IPS-NIHi11 (cell line): ENCODE measurements around the gene ADCY4.

ENCODE experiments used
- DNase-seq: peaks from one replicate; pipeline ENCODE4 v3.0.0; 2012; ENCODE audit warnings: mixed read lengths, low spot score

ADCY4 gene

DNA sequence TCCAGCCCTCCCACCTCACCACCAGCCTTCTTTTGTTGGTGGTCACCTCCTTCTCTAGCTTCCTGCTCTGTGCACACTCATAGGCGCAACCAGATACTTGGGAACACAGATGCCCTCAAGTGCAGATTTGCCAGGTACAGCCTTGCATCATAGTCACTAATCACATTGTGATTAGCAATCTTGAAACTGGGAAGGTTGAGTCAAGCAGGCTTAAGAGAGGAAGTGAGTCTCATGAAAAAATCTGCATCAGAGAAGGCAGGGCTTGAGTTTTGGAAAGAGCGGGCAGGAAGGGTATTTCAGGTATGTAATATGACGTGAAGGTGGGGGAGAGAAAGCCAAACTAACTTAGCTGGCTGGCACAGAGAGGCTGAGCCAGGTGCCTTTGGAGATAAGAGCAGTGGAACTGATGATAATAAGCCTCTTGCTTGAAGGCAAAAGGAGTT is 60.7 kb downstream of the ADCY4 start:
- no peak for DNase-seq

DNA sequence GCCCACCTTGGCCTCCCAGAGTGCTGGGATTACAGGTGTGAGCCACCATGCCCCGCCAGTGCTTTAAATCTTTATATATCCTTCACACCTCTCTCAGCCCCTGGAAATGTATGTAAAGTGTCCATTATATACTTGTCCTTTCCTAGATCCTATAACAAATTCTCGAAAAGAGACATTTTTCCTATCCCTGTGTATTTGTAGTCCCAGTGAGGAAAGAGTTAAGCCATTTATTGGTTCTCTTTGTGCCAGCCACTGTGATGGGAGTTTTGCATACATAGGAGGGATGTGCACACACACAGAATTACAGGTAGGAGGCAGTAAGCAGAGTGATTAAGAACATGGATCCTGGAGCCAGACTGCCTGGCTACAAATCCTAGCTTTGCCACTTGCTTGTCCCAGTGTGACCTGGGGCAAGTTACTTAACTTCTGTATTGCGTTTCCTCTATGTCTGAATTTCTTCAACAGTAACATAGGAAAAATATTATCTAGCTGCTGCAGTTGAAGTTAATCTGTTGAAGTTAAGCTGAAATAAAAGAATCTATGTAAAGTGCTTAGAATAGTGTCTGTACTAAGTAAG is 61.4 kb downstream of the ADCY4 start:
- no peak for DNase-seq

DNA sequence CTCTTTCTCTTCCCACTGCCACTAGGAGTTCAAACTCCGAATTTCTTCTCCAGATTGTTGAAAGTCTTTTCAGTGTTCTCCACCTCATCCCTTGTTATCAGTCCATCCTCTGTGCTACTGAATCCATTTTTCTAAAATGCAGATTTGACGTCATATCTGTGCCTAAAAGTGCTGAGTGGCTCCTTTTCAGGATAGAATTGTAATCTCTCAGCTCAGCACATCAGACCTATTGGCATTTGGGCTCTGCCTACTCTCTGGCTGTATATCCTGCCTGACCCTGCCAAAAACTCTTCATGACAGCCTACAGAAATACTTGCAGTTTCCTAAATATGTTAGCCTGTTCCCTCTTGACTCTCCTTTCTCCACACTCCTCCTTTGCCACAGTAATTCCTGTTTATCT is 62.4 kb downstream of the ADCY4 start:
- no peak for DNase-seq

DNA sequence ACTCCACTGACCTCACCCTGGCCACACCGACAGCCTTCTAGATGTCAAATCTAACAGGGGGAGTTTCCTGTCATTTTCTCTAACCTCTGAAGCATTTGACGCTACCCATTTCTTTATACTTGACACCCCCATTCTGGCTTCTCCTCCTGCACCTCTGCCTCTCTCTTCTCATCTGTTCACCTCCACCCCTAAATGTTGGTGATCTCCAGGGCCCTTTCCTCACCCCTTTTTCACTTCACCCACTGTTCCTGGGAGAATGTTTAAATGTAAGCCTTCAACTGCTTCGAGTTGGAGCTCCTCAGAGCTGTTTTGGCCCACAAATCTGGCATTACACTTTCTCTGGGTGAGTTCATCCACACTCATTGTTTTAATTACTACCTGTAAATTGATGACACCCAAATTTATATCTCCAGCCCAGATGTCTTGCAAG is 63.0 kb downstream of the ADCY4 start:
- DNase-seq, result no peak

DNA sequence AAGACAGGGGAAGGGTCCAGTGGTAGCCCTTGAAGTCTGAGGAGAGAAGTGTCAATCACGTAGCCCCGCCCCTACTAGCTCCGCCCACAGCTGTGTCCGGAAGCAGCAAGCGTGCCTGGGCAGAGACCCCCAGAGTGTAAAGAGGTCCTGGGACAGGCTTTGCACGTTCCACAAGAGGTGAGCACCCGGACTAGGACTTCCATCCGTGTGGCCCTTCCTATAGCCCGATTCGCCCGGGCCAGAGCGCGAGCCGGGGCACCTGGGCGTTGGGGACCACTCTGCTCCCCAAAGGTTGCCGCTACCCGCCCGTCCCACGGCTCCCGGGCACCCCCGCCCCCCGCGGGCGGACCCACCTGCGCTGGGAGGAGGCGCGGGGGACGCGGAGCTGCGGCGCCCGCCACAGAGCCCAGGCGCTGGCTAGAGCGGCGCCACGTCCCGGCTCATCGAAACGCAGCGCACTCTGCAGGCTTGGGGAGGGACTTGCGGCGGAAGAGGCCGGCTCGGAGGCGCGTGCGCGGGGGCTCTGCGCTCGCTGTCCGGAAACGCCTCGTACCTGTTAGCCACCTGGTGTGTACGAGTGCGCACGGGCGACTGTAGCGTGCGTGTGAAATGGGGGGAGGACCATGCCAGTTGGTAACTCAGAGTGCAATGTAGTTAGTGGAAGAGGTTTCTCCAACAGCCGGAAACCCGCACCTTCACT is 63.6 kb downstream of the ADCY4 start, which contains the start of gene RABGGTA:
RABGGTA (minus strand) TSS at position 464 of the 700 bp plus-strand sequence. CDS start 482 bp downstream, outside the sequence.
- DNase-seq, result peak; percentile 99

DNA sequence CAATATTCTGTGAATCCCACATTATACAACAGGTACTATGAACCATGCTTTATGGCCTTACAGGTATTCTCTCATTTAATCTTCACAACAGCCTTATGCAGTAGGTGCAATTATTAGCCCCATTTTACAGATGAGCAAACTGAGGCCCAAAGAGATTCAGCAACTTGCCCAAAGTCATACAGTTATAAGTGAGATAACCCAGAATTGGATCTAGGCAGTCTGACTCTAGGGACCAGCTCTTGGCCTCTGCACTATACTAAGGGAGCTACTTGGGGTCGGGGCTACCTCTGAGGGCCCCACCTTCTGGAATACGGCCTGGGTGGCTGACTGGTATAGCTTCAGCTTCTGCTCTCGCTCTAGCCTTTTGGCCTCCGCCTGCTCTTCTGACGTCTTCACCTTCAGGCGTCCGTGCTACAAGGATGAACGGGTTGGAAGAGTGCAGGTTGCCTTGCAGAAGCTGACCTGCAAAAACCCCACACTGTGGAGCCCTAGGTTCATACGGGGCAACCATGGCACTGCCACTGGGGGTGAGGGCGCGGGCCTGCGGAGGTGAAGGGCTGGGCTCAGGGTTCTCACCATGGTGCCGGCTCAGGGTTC is 64.2 kb downstream of the ADCY4 start:
- DNase-seq, result no peak

DNA sequence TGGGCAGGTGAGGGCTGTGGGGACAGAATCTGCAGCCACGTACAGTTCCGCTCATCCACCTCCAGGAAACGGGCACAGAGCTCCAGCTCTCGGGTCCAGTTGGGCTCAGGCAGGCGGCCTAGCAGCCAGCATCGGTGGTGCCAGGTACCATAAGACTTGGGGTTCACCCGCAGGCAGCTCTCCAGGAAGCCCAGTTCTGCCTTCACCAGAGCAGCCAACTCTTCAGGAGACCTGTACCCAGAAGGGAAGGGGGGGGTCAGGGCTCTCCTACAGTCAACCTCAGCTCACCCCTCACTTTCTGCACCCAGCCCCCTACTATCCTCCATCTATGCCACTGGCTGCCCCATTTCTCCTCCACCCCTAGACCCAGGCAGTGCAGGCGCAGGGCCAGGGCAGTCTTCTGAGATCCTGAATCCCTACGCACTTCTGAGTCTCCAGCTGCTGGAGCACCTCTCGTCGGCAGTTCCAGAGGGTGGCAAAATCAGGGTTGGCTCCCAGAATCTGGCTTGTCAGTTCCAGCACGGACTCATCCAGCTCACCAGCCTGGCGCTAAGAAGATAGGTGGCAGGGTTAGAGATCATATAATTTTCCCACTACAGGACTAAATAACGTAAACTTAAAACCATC is 64.8 kb downstream of the ADCY4 start:
- no peak for DNase-seq

DNA sequence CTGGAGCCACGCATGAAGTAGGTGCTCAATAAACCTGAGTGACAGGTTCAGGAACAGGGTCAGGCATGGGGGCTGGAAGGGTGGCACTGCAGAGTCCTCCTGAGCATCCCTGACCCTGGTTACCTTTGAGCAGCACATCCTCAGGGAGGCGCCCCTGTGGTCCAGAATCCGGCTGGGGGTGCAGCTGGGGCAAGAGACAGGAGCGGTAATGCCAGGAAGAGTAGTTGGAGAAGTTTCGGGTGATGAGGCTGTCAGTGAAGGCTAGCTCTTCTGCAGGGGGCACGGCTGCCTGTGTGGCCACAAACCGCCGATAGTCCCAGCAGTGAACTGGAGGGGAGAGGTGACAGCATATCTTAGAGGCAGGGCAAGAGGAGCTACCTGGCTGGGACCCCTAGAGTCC is 65.5 kb downstream of the ADCY4 start:
- DNase-seq, result no peak
